Suppressor macrophage treated with lipopolysaccharide for 1 hour (primary cell): ENCODE results near the gene PAFAH1B2.

Experiments
- DNase-seq, 3 donors: peaks; one replicate each; pipeline ENCODE4 v3.0.0-alpha.2; 2020 to 2022

Gene PAFAH1B2

GRCh38 chr11:117191680-117192400 lies 47.8 kb downstream of the PAFAH1B2 start:
- no peak for DNase-seq

GRCh38 chr11:117192401-117192875 lies 48.4 kb downstream of the PAFAH1B2 start:
- no peak for DNase-seq

GRCh38 chr11:117193130-117194020 lies 49.3 kb downstream of the PAFAH1B2 start:
- DNase-seq = no peak

- DNase-seq = no peak
These were observed 50.2 kb downstream of the PAFAH1B2 start for GRCh38 chr11:117194267-117194666.

GRCh38 chr11:117195258-117195657 lies 51.2 kb downstream of the PAFAH1B2 start:
- no peak for DNase-seq

- no peak for DNase-seq
These were observed 51.7 kb downstream of the PAFAH1B2 start for GRCh38 chr11:117195761-117196160.

- no peak for DNase-seq
These were observed 52.9 kb downstream of the PAFAH1B2 start for GRCh38 chr11:117197006-117197405.

- DNase-seq = no peak
These were observed 53.7 kb downstream of the PAFAH1B2 start for GRCh38 chr11:117197516-117198456.

GRCh38 chr11:117198613-117199012 lies 54.5 kb downstream of the PAFAH1B2 start:
- no peak for DNase-seq

GRCh38 chr11:117199053-117199915 lies 55.2 kb downstream of the PAFAH1B2 start, which contains the start of gene TAGLN:
Gene TAGLN (plus strand): TSS chr11:117199370. CDS start chr11:117203014, 3,644 bp downstream.
- DNase-seq = no peak

GRCh38 chr11:117199916-117200812 lies 56.1 kb downstream of the PAFAH1B2 start:
- no peak for DNase-seq

- no peak for DNase-seq
These were observed 56.9 kb downstream of the PAFAH1B2 start for GRCh38 chr11:117200813-117201657.

GRCh38 chr11:117201658-117202305 lies 57.7 kb downstream of the PAFAH1B2 start:
- no peak for DNase-seq

GRCh38 chr11:117202386-117203068 lies 58.4 kb downstream of the PAFAH1B2 start:
- DNase-seq = no peak

GRCh38 chr11:117203069-117203407 lies 59.0 kb downstream of the PAFAH1B2 start:
- no peak for DNase-seq

- DNase-seq = no peak
These were observed 60.4 kb downstream of the PAFAH1B2 start for GRCh38 chr11:117204283-117205080.

GRCh38 chr11:117205211-117205818 lies 61.2 kb downstream of the PAFAH1B2 start:
- DNase-seq = no peak
